Endothelial cell of umbilical vein (primary cell): Measurements from ENCODE around the gene ORAI3.

Experiments used
- CTCF ChIP-seq, 2 donors: IDR thresholded peaks; 1 replicate in 1 of 2; 2 replicates in 1 of 2; pipeline ENCODE4 v1.5.1; 2011; ENCODE audit warnings: low read length in 2 of 2, mild to moderate bottlenecking in 2 of 2, moderate library complexity in 2 of 2, control low read depth in 1 of 2, inconsistent platforms in 1 of 2, low read depth in 1 of 2; ENCODE audit not compliant: insufficient read depth in 1 of 2; ENCODE audit errors: extremely low read depth in 1 of 2
- EZH2 ChIP-seq: IDR thresholded peaks from 2 replicates; pipeline ENCODE4 v1.6.1; 2012; ENCODE audit warnings: borderline replicate concordance, low read depth, mild to moderate bottlenecking, moderate library complexity, low read length, inconsistent platforms; ENCODE audit not compliant: severe bottlenecking
- FOS ChIP-seq: IDR thresholded peaks from 2 replicates; pipeline ENCODE4 v1.6.1; 2011; ENCODE audit warnings: mild to moderate bottlenecking, low read length, moderate library complexity, borderline replicate concordance; ENCODE audit not compliant: insufficient read depth
- GATA2 ChIP-seq: IDR thresholded peaks from 2 replicates; pipeline ENCODE4 v1.7.0; 2011; ENCODE audit warnings: low read depth, mild to moderate bottlenecking, moderate library complexity, mixed read lengths, low read length; ENCODE audit not compliant: insufficient read length, insufficient read depth
- JUN ChIP-seq: IDR thresholded peaks from 2 replicates; pipeline ENCODE4 v1.6.1; 2011; ENCODE audit warnings: borderline replicate concordance, low read depth; ENCODE audit not compliant: insufficient read length, insufficient read depth
- MAX ChIP-seq: IDR thresholded peaks from 2 replicates; pipeline ENCODE4 v1.6.1; 2011; ENCODE audit not compliant: insufficient read depth, insufficient read length
- MYC ChIP-seq: IDR thresholded peaks from one replicate; pipeline ENCODE4 v1.6.1; 2011; ENCODE audit warnings: mild to moderate bottlenecking, low read depth, low read length
- POLR2A ChIP-seq: IDR thresholded peaks from 2 replicates; pipeline ENCODE4 v1.6.1; 2012; ENCODE audit warnings: low read depth, mild to moderate bottlenecking, control low read depth, low read length
- POLR2AphosphoS5 ChIP-seq: IDR thresholded peaks from 2 replicates; pipeline ENCODE4 v1.6.1; 2012; ENCODE audit warnings: low read depth, mild to moderate bottlenecking, control low read depth, low read length, moderate library complexity; ENCODE audit not compliant: insufficient read depth

GRCh38 chr16:30961384-30961783 lies 12.5 kb downstream of the ORAI3 start:
- TF ChIP-seq EZH2, result no peak
- no peak for TF ChIP-seq CTCF (IDR thresholded peaks at IDR 0.05; ENCODE audit: extremely low read depth in 1 of 2, insufficient read depth in 1 of 2, low read depth in 1 of 2, low read length in 2 of 2)
- TF ChIP-seq POLR2A, result no peak
- no peak for TF ChIP-seq MAX
- TF ChIP-seq JUN, result no peak
- no peak for TF ChIP-seq POLR2AphosphoS5
- TF ChIP-seq MYC, result no peak
- TF ChIP-seq FOS, result no peak
- TF ChIP-seq GATA2, result no peak
